Ascending aorta (tissue), 2 donors: ENCODE data around the gene SUSD6. TPM values are rescaled to one million over a fixed set of nuclear protein-coding genes. Genes with fewer than 3 reads are reported as not detected.

ENCODE experiments used
- DNase-seq, 2 donors: peaks; one replicate each; pipeline ENCODE4 v3.0.0-alpha.2; 2019; ENCODE audit warnings: low spot score in 2 of 2
- H3K27ac ChIP-seq, 2 donors: fragments of 200-600 bp; sonication (generic); one replicate each; pipeline ENCODE4 v1.5.1; 2016 to 2017; ENCODE audit warnings: mild to moderate bottlenecking in 1 of 2
- H3K27me3 ChIP-seq: fragments of 200-600 bp; sonication (generic); one replicate; pipeline ENCODE4 v1.5.1; 2017
- H3K36me3 ChIP-seq, 2 donors: fragments of 200-600 bp; sonication (generic); one replicate each; pipeline ENCODE4 v1.5.1; 2016
- H3K4me1 ChIP-seq, 2 donors: fragments of 200-600 bp; sonication (generic); one replicate each; pipeline ENCODE4 v1.5.1; 2016 to 2017; ENCODE audit warnings: mild to moderate bottlenecking in 1 of 2
- H3K4me3 ChIP-seq, 2 donors: fragments of 200-600 bp; sonication (generic); one replicate each; pipeline ENCODE4 v1.5.1; 2016 to 2017; ENCODE audit warnings: mild to moderate bottlenecking in 1 of 2
- H3K9me3 ChIP-seq, 2 donors: fragments of 200-600 bp; sonication (generic); one replicate each; pipeline ENCODE4 v1.5.1; 2016
- intact Hi-C: fragments of 100-400 bp; cut with DNase I; formaldehyde crosslinking; loops from one replicate; pipeline ENCODE4 v1.15.1; 2023
- total RNA-seq: library from RNA; depleted of rRNA; stranded (reverse); fragments of >200 nt; gene quantifications from one replicate; pipeline ENCODE4 v1.1.0, GENCODE V29; 2016
- TF ChIP-seq, protein P1 (sequence below), 3 experiments: fragments of 200-600 bp in 2 of 3; fragments of 450-650 bp in 1 of 3; sonication (generic) in 2 of 3; IDR thresholded peaks; one replicate each; pipeline ENCODE4 v1.5.1; 2016 to 2019; ENCODE audit warnings: antibody characterized with exemption in 3 of 3, mild to moderate bottlenecking in 1 of 3, moderate library complexity in 1 of 3

SUSD6 gene
- total RNA-seq, 1 donor from 2014 or later: 23.3 TPM

DNA sequence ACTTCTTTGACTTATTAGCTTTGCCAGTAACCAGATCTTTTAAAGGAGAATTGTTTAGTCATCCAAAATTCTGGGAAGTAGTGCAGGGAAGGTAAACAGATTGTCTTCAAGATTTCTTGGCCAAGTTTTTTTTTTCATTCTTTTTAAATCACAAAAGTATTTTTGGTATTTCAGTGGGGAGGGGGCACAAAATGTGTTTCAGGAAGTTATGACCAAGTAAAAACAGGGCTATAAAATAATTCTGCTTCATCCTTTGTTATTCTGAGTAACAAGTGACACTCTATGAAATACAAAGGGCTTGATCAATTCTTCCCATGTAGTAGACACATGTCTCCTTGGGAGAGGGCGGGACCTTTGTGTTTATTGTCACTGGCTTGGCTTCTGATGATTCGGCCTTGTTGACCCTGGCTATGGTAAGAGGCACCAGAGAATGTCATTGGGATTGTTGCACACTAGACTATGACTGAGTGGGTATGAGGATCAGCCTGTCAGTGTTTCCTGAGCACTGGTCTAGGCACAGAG, 55.4 kb downstream of the SUSD6 start:
- peaks cover 17 to 84% of the 10 kb centered on the region in 2 donors for H3K4me1 ChIP-seq
- DNase-seq: peak in 1 of 2 donors; percentile 75
- peak overlapping the region; percentile 79 to 87 for H3K27ac ChIP-seq
- peak overlapping the region in 1 of 2 donors; percentile 10 for H3K4me3 ChIP-seq
- H3K27me3 ChIP-seq: no peaks in the 10 kb centered on the region
- H3K9me3 ChIP-seq: no peaks in the 10 kb centered on the region
- intact Hi-C loops: loop anchor here (2.0 kb wide), 1 partner anchor 54 kb away; no protein-coding TSS in a partner anchor
- TF ChIP-seq, protein P1, sequence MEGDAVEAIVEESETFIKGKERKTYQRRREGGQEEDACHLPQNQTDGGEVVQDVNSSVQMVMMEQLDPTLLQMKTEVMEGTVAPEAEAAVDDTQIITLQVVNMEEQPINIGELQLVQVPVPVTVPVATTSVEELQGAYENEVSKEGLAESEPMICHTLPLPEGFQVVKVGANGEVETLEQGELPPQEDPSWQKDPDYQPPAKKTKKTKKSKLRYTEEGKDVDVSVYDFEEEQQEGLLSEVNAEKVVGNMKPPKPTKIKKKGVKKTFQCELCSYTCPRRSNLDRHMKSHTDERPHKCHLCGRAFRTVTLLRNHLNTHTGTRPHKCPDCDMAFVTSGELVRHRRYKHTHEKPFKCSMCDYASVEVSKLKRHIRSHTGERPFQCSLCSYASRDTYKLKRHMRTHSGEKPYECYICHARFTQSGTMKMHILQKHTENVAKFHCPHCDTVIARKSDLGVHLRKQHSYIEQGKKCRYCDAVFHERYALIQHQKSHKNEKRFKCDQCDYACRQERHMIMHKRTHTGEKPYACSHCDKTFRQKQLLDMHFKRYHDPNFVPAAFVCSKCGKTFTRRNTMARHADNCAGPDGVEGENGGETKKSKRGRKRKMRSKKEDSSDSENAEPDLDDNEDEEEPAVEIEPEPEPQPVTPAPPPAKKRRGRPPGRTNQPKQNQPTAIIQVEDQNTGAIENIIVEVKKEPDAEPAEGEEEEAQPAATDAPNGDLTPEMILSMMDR (IDR thresholded peaks at IDR 0.05): no peak
- no peaks in the 10 kb centered on the region for H3K36me3 ChIP-seq

DNA sequence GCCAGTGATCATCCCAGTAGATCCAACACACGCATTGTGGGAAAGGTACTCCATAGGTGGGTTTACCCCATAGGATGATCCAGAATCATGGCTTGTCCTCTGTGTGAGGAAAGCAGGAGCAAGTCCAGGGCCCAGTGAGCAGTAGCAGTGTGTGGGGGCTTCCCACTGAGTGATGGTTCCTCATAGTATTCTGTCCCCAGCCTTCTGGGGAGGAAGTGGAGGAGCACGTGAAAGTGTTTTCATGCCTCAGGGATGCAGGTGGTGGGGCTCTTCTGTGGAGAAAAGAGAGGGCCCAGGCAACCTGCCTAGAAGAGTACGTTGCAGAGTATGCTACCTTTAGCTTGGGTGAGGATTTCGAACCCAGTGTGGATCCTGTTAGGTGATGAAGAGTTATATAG, 56.5 kb downstream of the SUSD6 start:
- no peaks in the 10 kb centered on the region for H3K9me3 ChIP-seq
- intact Hi-C loops: loop anchor here (2.0 kb wide), 1 partner anchor 55 kb away; no protein-coding TSS in a partner anchor

DNA sequence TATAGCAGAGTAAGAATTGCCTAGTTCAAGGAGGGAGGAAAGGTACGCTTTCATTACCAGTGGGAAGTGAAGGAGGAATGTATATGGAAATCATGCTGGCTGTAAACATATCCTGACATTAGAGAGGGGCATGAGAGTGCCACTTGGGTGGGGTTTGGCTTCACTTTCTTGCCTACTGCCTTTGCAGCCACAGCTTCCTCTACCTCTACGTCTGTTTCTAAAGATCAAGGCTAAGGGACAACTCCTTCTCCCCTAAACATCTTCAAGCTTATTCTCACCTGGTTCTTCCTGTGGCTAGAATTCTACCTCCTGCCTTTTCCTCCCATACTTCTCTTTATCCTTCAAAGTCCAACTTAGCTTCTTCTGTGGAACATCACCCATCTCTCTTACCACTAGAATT, 58.0 kb downstream of the SUSD6 start:
- no peaks in the 10 kb centered on the region for H3K27me3 ChIP-seq
- DNase-seq: no peak
- peak overlapping the region in 1 of 2 donors; percentile 18 for H3K27ac ChIP-seq
- no peaks in the 10 kb centered on the region for H3K36me3 ChIP-seq
- TF ChIP-seq, protein P1 (IDR thresholded peaks at IDR 0.05): no peak
- no peak overlapping the region for H3K4me3 ChIP-seq
- peaks cover 18 to 82% of the 10 kb centered on the region in 2 donors for H3K4me1 ChIP-seq
- H3K9me3 ChIP-seq: no peaks in the 10 kb centered on the region
- intact Hi-C loops: no loop called here

More for the DNA sequence above, 56.5 kb downstream of the SUSD6 start:
- H3K36me3 ChIP-seq: no peaks in the 10 kb centered on the region
- H3K4me1 ChIP-seq: peaks cover 17 to 81% of the 10 kb centered on the region in 2 donors
- no peaks in the 10 kb centered on the region for H3K27me3 ChIP-seq
- no peak overlapping the region for H3K4me3 ChIP-seq
- DNase-seq: no peak
- peak overlapping the region in 1 of 2 donors; percentile 39 for H3K27ac ChIP-seq
- TF ChIP-seq, protein P1 (IDR thresholded peaks at IDR 0.05): no peak

DNA sequence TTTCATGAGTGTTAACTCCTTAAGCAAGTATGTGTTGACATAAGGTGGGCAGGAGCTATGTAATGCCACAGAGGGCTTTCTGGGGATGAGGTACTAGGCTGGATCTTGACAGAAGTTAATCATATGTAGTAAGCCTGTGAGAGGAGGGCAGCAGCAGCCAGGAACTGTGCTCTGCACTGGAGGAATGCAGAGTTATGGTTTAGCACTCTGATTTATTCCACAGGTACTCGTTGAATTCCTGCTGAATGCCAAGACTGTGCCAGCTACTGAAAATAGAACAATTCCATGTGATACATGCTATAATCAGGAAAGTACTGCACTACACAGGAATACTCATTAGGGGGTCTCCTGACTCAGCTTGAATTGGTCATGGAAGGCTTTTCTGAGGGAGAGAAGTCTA, 58.7 kb downstream of the SUSD6 start:
- Histone ChIP-seq H3K36me3 (no peaks in the 10 kb centered on the region), H3K4me1 (peaks cover 13 to 82% of the 10 kb centered on the region in 2 donors), H3K4me3 (no peak overlapping the region), H3K27ac (no peak overlapping the region), H3K9me3 (no peaks in the 10 kb centered on the region), H3K27me3 (no peaks in the 10 kb centered on the region)
- no peak for DNase-seq
- intact Hi-C loops: loop anchor here (5.0 kb wide), 1 partner anchor 47 kb away; no protein-coding TSS in a partner anchor
- TF ChIP-seq, protein P1 (IDR thresholded peaks at IDR 0.05): no peak

DNA sequence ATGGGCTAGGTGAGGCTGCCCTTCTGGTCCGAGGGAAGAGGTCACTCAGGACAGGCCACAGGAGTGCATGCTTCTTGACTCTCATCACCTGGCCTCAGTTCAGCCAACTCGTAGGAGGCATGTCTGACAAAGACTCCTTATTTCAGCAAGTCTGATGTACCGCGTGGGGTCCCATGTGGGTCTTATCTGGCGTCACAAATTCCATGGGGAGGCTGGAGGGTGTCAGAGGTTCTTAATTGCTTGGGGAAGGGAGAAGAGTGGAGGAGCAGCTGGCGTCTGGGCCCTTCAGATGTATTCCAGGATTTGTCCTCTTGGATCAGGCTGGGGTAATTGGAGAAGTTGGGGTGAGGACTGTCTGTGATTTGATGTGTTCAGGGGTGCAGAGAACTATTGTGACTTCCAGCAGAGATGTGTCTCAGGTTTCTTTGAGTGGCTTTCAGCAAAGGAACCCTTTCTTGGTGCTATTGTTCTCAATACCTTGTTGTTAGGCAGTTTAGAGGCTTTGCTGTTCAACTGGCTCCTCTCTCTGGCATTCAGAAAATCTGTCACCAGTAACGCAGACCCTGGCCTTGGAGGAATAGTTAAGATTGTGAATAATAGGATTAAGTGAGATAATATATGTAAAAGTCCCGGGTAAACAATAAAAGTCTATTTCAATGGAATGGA, 60.1 kb downstream of the SUSD6 start:
- no peak for DNase-seq
- Histone ChIP-seq H3K36me3 (no peaks in the 10 kb centered on the region), H3K27me3 (no peaks in the 10 kb centered on the region), H3K27ac (no peak overlapping the region), H3K9me3 (no peaks in the 10 kb centered on the region), H3K4me3 (no peak overlapping the region), H3K4me1 (peaks cover 12 to 75% of the 10 kb centered on the region in 2 donors)
- intact Hi-C loops: loop anchor here (5.0 kb wide), 1 partner anchor 46 kb away; no protein-coding TSS in a partner anchor
- TF ChIP-seq, protein P1 (IDR thresholded peaks at IDR 0.05): no peak
